ENCODE measurements around the gene TMEM145. TPM values are rescaled to one million over a fixed set of nuclear protein-coding genes. Genes with fewer than 3 reads are reported as not detected.

Gene TMEM145
- total RNA-seq: 0.50 and 0.77 TPM in 2 replicates

GRCh38 chr19:42313096-42313839 lies at the start of gene TMEM145:
Gene TMEM145, plus strand, starts transcription at chr19:42313309. Its CDS starts 68 bp downstream, at chr19:42313377.

DNA sequence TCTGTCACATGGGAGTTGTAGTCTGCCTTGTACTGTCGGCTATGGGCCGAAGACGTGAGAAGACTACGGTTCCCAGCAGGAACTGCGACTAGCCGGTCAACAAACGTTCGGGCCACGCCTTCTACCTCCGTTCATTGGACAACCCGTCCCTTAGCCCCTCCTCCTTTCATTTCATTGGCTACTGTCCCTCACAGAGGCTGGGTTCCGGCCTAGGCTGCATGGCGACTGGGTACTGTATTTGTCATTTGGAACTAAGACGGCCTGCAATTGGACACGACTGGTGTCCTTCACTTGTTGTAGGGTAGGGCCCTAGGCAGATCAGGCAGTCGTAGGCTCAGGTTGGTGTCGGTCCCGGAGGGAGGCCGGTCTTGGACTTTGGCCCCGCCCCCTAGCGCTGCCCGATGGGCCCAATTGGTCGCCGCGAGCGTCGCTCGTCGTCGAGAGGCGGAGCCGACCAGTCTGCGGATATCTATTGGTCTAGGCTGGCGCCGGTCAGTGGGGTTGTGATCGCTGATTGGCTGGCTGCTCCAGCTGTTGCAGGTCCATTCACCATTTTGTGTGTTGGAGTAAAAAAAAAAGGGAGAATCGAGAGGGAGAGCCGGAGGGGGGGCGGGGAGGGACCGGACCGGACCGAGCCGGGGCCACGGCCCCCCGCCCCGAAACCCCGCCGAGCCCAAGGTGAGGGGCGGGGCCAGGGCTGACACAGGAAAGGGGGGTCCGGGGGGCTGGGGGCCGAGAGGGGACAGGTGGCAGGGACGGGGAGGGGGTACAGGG lies 44.2 kb upstream of the TMEM145 start, which contains the start of gene CIC:
Gene CIC (plus strand): TSS at position 549 of the 774 bp plus-strand sequence. CDS start 2,532 bp downstream, outside the sequence.

DNA sequence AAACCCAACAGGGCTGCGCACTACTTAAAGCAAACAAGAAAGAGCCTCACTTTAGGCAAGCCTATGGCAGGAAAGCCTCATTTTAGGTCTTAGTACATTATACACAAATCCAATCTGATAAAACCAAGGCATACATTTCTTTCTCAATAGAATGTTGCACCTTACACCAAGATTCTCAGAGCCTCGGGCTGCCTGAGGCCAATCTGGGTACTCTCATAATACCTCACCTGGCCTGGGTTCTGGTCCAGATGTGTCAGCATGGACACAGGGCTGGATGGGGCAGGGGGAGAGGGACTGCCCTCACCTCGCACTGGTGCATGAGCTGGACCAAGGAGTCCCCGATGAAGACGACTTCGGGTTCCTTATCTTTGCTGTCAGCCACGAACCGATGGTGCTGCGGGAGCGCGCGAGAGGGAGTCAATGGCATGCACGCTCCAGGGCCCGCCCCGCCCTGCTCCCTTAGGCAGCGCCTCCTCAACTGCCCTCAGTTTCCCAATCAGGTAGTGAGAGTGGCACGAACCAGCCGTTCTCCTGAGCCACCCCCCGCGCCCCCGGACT lies 11.4 kb upstream of the TMEM145 start, which contains the start of gene PRR19:
Gene PRR19 (plus strand): TSS at position 487 of the 558 bp plus-strand sequence. CDS start 7,453 bp downstream, outside the sequence.

GRCh38 chr19:42325308-42325895 lies 12.3 kb downstream of the TMEM145 start, which contains the start of gene MEGF8:
Gene MEGF8, plus strand, starts transcription at chr19:42325635. Its CDS starts 609 bp downstream, at chr19:42326244.

Other genes starting within 250 kb of the TMEM145 start
- 0.44 and 0.87 TPM in 2 replicates for gene GRIK5, start 243.1 kb upstream of the TMEM145 start, total RNA-seq
- gene ZNF574, start 237.1 kb upstream of the TMEM145 start, total RNA-seq: 12.4 and 14.6 TPM in 2 replicates
- gene POU2F2, start 180.9 kb upstream of the TMEM145 start, total RNA-seq: 0.77 and 1.00 TPM in 2 replicates
- 23.1 and 29.7 TPM in 2 replicates for gene DEDD2, start 95.6 kb upstream of the TMEM145 start, total RNA-seq
- gene ZNF526, start 93.0 kb upstream of the TMEM145 start, total RNA-seq: 13.8 and 16.9 TPM in 2 replicates
- gene GSK3A, start 70.7 kb upstream of the TMEM145 start, total RNA-seq: 14.2 and 15.8 TPM in 2 replicates
- gene ERF, start 58.2 kb upstream of the TMEM145 start, total RNA-seq: 15.9 and 22.9 TPM in 2 replicates
- 31.5 and 32.0 TPM in 2 replicates for gene CIC, start 44.1 kb upstream of the TMEM145 start, total RNA-seq
- 0.37 and 0.55 TPM in 2 replicates for gene PRR19, start 11.2 kb upstream of the TMEM145 start, total RNA-seq
- 38.1 and 58.9 TPM in 2 replicates for gene PAFAH1B3, start 10.7 kb upstream of the TMEM145 start, total RNA-seq
- gene MEGF8, start 12.3 kb downstream of the TMEM145 start, total RNA-seq: 14.4 and 36.0 TPM in 2 replicates
- gene CNFN, start 77.0 kb downstream of the TMEM145 start, total RNA-seq: not detected in 2 replicates
- 3.0 and 3.7 TPM in 2 replicates for gene LIPE, start 114.1 kb downstream of the TMEM145 start, total RNA-seq
- not detected in 2 replicates for gene CXCL17, start 129.6 kb downstream of the TMEM145 start, total RNA-seq
- under 0.01 TPM in 1 of 2 replicates, not detected in the other for gene CEACAM1, start 215.2 kb downstream of the TMEM145 start, total RNA-seq

All from uterine smooth muscle cell (primary cell).